ENCODE results near the gene DTL. TPM values are rescaled to one million over a fixed set of nuclear protein-coding genes. Genes with fewer than 3 reads are reported as not detected.
A peak's percentile ranks its signal among the peaks of the same experiment; 100 is the strongest.

The DTL gene
- total RNA-seq, 1 donor from 2014 or later, result 76.6 TPM

- Histone ChIP-seq H3K4me2 (peak overlapping the region; percentile 32), H4K20me1 (ENCODE audit: low read depth) (peaks cover 5% of the 10 kb centered on the region), H3F3A (ENCODE audit: low read depth) (peaks cover 5% of the 10 kb centered on the region), H3K27ac (no peak overlapping the region), H3K4me1 (peaks cover 15% of the 10 kb centered on the region), H3K9me3 (ENCODE audit: low read depth) (no peaks in the 10 kb centered on the region), H2AFZ (replicated peaks) (no peak overlapping the region), H3K4me3 (no peak overlapping the region), H3K36me3 (peaks cover 3% of the 10 kb centered on the region), H3K9ac (no peak overlapping the region), H3K27me3 (no peaks in the 10 kb centered on the region), H3K79me2 (ENCODE audit: low read depth) (no peaks in the 10 kb centered on the region)
- peaks cover 6% of the 10 kb centered on the region for H3K4me1 Mint-ChIP-seq
- no peak overlapping the region for H3K27ac Mint-ChIP-seq
- no peaks in the 10 kb centered on the region for H3K27me3 Mint-ChIP-seq (ENCODE audit: insufficient read depth, low read depth)
- TF ChIP-seq CTCF (IDR thresholded peaks at IDR 0.05), result no peak
- TF ChIP-seq EZH2phosphoT487 (IDR thresholded peaks at IDR 0.05), result no peak
- TF ChIP-seq EZH2 (IDR thresholded peaks at IDR 0.05), result no peak
- no peak overlapping the region for H3K4me3 Mint-ChIP-seq
- H3K9me3 Mint-ChIP-seq, result peaks cover 2% of the 10 kb centered on the region
- peaks cover 33% of the 10 kb centered on the region for H3K36me3 Mint-ChIP-seq
- peak; percentile 32 for DNase-seq (ENCODE audit: low spot score)
Measured at GRCh38 chr1:212002536-212002935, 33.0 kb upstream of the DTL start.

- no peak for TF ChIP-seq EZH2phosphoT487 (IDR thresholded peaks at IDR 0.05)
- no peak for TF ChIP-seq EZH2 (IDR thresholded peaks at IDR 0.05)
- TF ChIP-seq CTCF (IDR thresholded peaks at IDR 0.05), result no peak
- H3K4me1 ChIP-seq, result peaks cover 15% of the 10 kb centered on the region
- Mint-ChIP-seq H3K4me1 (peaks cover 6% of the 10 kb centered on the region), H3K4me3 (no peak overlapping the region), H3K27ac (no peak overlapping the region), H3K36me3 (peaks cover 22% of the 10 kb centered on the region), H3K9me3 (no peaks in the 10 kb centered on the region), H3K27me3 (ENCODE audit: insufficient read depth, low read depth) (no peaks in the 10 kb centered on the region)
- no peak overlapping the region for H3K9ac ChIP-seq
- H2AFZ ChIP-seq (replicated peaks), result no peak overlapping the region
- peaks cover 5% of the 10 kb centered on the region for H3F3A ChIP-seq (ENCODE audit: low read depth)
- no peak overlapping the region for H3K4me3 ChIP-seq
- H3K27me3 ChIP-seq, result no peaks in the 10 kb centered on the region
- peaks cover 5% of the 10 kb centered on the region for H4K20me1 ChIP-seq (ENCODE audit: low read depth)
- H3K36me3 ChIP-seq, result peaks cover 3% of the 10 kb centered on the region
- H3K9me3 ChIP-seq (ENCODE audit: low read depth), result no peaks in the 10 kb centered on the region
- H3K79me2 ChIP-seq (ENCODE audit: low read depth), result no peaks in the 10 kb centered on the region
- no peak overlapping the region for H3K27ac ChIP-seq
- DNase-seq (ENCODE audit: low spot score), result no peak
- no peak overlapping the region for H3K4me2 ChIP-seq
Measured at GRCh38 chr1:212004895-212005608, 30.5 kb upstream of the DTL start.

GRCh38 chr1:212007178-212007577 lies 28.4 kb upstream of the DTL start:
- Histone ChIP-seq H3K4me3 (no peak overlapping the region), H4K20me1 (ENCODE audit: low read depth) (peaks cover 2% of the 10 kb centered on the region), H3K4me2 (no peak overlapping the region), H3K4me1 (peaks cover 13% of the 10 kb centered on the region), H3K27me3 (no peaks in the 10 kb centered on the region), H3K9me3 (ENCODE audit: low read depth) (no peaks in the 10 kb centered on the region), H3K79me2 (ENCODE audit: low read depth) (no peaks in the 10 kb centered on the region), H3F3A (ENCODE audit: low read depth) (peaks cover 5% of the 10 kb centered on the region), H2AFZ (replicated peaks) (no peak overlapping the region), H3K9ac (no peak overlapping the region), H3K27ac (no peak overlapping the region), H3K36me3 (peaks cover 3% of the 10 kb centered on the region)
- Mint-ChIP-seq H3K27me3 (ENCODE audit: insufficient read depth, low read depth) (no peaks in the 10 kb centered on the region), H3K9me3 (no peaks in the 10 kb centered on the region), H3K4me3 (no peak overlapping the region), H3K4me1 (peaks cover 6% of the 10 kb centered on the region), H3K36me3 (peaks cover 12% of the 10 kb centered on the region), H3K27ac (no peak overlapping the region)
- no peak for DNase-seq (ENCODE audit: low spot score)
- TF ChIP-seq CTCF (IDR thresholded peaks at IDR 0.05) (no peak), EZH2 (IDR thresholded peaks at IDR 0.05) (no peak), EZH2phosphoT487 (IDR thresholded peaks at IDR 0.05) (no peak)
